ENCODE measurements around the gene SAMD13. TPM values are rescaled to one million over a fixed set of nuclear protein-coding genes. Genes with fewer than 3 reads are reported as not detected.

SAMD13 gene
- total RNA-seq, 1 experiment from 2014 or later: 0.61 TPM

DNA sequence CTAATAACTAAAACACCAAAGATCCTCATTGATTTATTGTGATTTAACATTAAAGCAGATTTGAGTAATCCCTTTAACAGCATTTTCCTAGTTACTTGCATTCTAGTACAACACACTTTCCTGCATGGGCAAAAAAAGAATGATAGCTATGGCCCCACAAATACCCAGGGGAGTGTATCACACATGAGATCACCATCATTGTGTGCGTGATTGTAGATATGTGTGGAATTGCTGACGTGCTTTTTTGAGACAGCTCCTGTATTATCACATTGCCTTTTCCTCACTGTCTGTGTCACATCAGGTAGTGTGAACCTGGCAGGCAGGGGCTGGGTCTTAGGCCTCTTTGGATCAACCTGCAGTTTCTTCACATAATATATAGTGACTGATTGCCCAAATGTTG is 48.5 kb upstream of the SAMD13 start:
- no CpG with 5 or more reads among the region's 2 CpGs for WGBS (ENCODE audit: extremely low coverage, insufficient read length, low lambda C conversion rate)
- no peak overlapping the region for H3K4ac ChIP-seq (ENCODE audit: low read depth, low read length)
- Mint-ChIP-seq H3K27ac (no peak overlapping the region), H3K4me3 (no peak overlapping the region), H3K4me1 (peaks cover 15 to 18% of the 10 kb centered on the region in 2 experiments), H3K27me3 (ENCODE audit: low read depth) (no peaks in the 10 kb centered on the region; the same call in 1 of the 2 replicates), H3K9me3 (peaks cover 10 to 12% of the 10 kb centered on the region in 2 experiments), H3K36me3 (ENCODE audit: insufficient read depth in 1 of 3, low read depth in 3 of 3) (peaks cover 0 to 14% (median 2%) of the 10 kb centered on the region in 3 experiments; a peak in 2 of 7 replicates)
- no peak overlapping the region for H2BK120ac ChIP-seq (ENCODE audit: low read depth, low read length, poor library complexity, severe bottlenecking)
- no peak for DNase-seq
- no peaks in the 10 kb centered on the region for H3K79me1 ChIP-seq (ENCODE audit: insufficient read depth, low read depth, low read length, poor library complexity, severe bottlenecking)
- TF ChIP-seq, protein P1, sequence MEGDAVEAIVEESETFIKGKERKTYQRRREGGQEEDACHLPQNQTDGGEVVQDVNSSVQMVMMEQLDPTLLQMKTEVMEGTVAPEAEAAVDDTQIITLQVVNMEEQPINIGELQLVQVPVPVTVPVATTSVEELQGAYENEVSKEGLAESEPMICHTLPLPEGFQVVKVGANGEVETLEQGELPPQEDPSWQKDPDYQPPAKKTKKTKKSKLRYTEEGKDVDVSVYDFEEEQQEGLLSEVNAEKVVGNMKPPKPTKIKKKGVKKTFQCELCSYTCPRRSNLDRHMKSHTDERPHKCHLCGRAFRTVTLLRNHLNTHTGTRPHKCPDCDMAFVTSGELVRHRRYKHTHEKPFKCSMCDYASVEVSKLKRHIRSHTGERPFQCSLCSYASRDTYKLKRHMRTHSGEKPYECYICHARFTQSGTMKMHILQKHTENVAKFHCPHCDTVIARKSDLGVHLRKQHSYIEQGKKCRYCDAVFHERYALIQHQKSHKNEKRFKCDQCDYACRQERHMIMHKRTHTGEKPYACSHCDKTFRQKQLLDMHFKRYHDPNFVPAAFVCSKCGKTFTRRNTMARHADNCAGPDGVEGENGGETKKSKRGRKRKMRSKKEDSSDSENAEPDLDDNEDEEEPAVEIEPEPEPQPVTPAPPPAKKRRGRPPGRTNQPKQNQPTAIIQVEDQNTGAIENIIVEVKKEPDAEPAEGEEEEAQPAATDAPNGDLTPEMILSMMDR (conservative IDR thresholded peaks at IDR 0.05): no peak
- no peaks in the 10 kb centered on the region for H3K23me2 ChIP-seq (ENCODE audit: insufficient read length, low read depth, low read length, poor library complexity, severe bottlenecking)
- H3K18ac ChIP-seq (ENCODE audit: insufficient read length, low read depth, low read length): no peak overlapping the region
- H2BK15ac ChIP-seq (ENCODE audit: low read depth, low read length): no peak overlapping the region
- no peak overlapping the region for H3K27ac ChIP-seq (ENCODE audit: insufficient read length, low read depth, low read length)
- peaks cover 3% of the 10 kb centered on the region for H3K4me1 ChIP-seq (ENCODE audit: insufficient read depth, low read length)
- H2BK20ac ChIP-seq (ENCODE audit: low read depth, low read length, poor library complexity, severe bottlenecking): no peak overlapping the region
- H3K4me2 ChIP-seq (ENCODE audit: insufficient read depth, insufficient read length, low read length): no peak overlapping the region
- H2AK5ac ChIP-seq (ENCODE audit: insufficient read length, low read length): no peak overlapping the region
- no peaks in the 10 kb centered on the region for H4K20me1 ChIP-seq (ENCODE audit: control insufficient read depth, insufficient read depth, insufficient read length)
- no peak overlapping the region for H2BK5ac ChIP-seq (ENCODE audit: insufficient read length, low read length)
- no peak overlapping the region for H2AFZ ChIP-seq (ENCODE audit: low read length)
- H4K91ac ChIP-seq (ENCODE audit: insufficient read length, low read depth, low read length): no peak overlapping the region
- H3T11ph ChIP-seq (ENCODE audit: low read length): no peak overlapping the region
- H3K79me2 ChIP-seq (ENCODE audit: insufficient read depth, low read length): no peaks in the 10 kb centered on the region
- H2BK12ac ChIP-seq (ENCODE audit: insufficient read length, low read depth, low read length): no peak overlapping the region
- no peak overlapping the region for H3K14ac ChIP-seq (ENCODE audit: insufficient read depth, low read length)
- H3K23ac ChIP-seq (ENCODE audit: insufficient read length, low read depth, low read length): no peak overlapping the region
- no peak overlapping the region for H4K5ac ChIP-seq (ENCODE audit: insufficient read length, low read depth, low read length)
- H3K56ac ChIP-seq (ENCODE audit: insufficient read length, low read depth, low read length): no peak overlapping the region
- no peaks in the 10 kb centered on the region for H3K27me3 ChIP-seq (ENCODE audit: insufficient read depth, low read length)
- no peak overlapping the region for H3K9ac ChIP-seq (ENCODE audit: extremely low read depth, insufficient read length, low read length)
- no peak overlapping the region for H4K8ac ChIP-seq (replicated peaks; ENCODE audit: insufficient read length, low read depth, low read length)
- H3K9me3 ChIP-seq (ENCODE audit: control insufficient read depth, low read depth, low read length): no peaks in the 10 kb centered on the region
